ENCODE results near the gene ALS2. TPM values are rescaled to one million over a fixed set of nuclear protein-coding genes. Genes with fewer than 3 reads are reported as not detected.
A peak's percentile ranks its signal among the peaks of the same experiment; 100 is the strongest.

The ALS2 gene
- total and polyA plus RNA-seq, 4 donors = 8.2 to 35.3 (median 15.0) TPM

DNA sequence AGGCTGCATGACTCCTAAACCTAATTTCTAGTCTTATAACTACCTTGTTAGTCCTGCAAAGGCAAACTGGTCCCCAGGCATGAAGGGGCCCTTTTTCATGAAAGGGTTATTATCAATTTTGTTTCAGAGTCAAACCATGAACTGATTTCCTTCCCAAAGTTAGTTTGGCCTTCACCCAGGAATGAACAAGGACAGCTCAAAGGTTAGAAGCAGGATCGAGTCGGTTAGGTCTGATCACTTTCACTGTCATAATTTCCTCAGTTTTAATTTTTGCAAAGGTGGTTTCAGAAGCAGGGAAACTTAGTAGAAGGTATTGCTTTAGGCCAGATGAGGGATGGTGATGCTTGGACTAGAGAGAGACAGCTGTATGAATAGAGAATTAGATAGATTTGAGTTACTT, 8.7 kb upstream of the ALS2 start:
- TF ChIP-seq HNF4A (conservative IDR thresholded peaks at IDR 0.05) (peak; percentile 34 to 38), TAF1 (conservative IDR thresholded peaks at IDR 0.05) (no peak), FOXA1 (IDR thresholded peaks at IDR 0.05) (no peak), RXRA (IDR thresholded peaks at IDR 0.05) (no peak), SP1 (IDR thresholded peaks at IDR 0.05) (peak; percentile 53), HNF4G (IDR thresholded peaks at IDR 0.05) (no peak), GABPA (IDR thresholded peaks at IDR 0.05 in 1 of 2, conservative IDR thresholded peaks at IDR 0.05 in 1 of 2) (no peak), JUND (IDR thresholded peaks at IDR 0.05) (no peak), EGR1 (IDR thresholded peaks at IDR 0.05; ENCODE audit: low read depth in 2 of 2) (no peak), RAD21 (IDR thresholded peaks at IDR 0.05) (peak in 1 of 2 donors; percentile 6), NR2F2 (IDR thresholded peaks at IDR 0.05) (no peak), YY1 (IDR thresholded peaks at IDR 0.05) (no peak), FOXA2 (IDR thresholded peaks at IDR 0.05) (no peak)
- TF ChIP-seq, protein P1, sequence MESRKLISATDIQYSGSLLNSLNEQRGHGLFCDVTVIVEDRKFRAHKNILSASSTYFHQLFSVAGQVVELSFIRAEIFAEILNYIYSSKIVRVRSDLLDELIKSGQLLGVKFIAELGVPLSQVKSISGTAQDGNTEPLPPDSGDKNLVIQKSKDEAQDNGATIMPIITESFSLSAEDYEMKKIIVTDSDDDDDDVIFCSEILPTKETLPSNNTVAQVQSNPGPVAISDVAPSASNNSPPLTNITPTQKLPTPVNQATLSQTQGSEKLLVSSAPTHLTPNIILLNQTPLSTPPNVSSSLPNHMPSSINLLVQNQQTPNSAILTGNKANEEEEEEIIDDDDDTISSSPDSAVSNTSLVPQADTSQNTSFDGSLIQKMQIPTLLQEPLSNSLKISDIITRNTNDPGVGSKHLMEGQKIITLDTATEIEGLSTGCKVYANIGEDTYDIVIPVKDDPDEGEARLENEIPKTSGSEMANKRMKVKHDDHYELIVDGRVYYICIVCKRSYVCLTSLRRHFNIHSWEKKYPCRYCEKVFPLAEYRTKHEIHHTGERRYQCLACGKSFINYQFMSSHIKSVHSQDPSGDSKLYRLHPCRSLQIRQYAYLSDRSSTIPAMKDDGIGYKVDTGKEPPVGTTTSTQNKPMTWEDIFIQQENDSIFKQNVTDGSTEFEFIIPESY (IDR thresholded peaks at IDR 0.05) = no peak
- TF ChIP-seq, protein P2, sequence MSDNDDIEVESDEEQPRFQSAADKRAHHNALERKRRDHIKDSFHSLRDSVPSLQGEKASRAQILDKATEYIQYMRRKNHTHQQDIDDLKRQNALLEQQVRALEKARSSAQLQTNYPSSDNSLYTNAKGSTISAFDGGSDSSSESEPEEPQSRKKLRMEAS (IDR thresholded peaks at IDR 0.05) = no peak
- TF ChIP-seq, protein P3, sequence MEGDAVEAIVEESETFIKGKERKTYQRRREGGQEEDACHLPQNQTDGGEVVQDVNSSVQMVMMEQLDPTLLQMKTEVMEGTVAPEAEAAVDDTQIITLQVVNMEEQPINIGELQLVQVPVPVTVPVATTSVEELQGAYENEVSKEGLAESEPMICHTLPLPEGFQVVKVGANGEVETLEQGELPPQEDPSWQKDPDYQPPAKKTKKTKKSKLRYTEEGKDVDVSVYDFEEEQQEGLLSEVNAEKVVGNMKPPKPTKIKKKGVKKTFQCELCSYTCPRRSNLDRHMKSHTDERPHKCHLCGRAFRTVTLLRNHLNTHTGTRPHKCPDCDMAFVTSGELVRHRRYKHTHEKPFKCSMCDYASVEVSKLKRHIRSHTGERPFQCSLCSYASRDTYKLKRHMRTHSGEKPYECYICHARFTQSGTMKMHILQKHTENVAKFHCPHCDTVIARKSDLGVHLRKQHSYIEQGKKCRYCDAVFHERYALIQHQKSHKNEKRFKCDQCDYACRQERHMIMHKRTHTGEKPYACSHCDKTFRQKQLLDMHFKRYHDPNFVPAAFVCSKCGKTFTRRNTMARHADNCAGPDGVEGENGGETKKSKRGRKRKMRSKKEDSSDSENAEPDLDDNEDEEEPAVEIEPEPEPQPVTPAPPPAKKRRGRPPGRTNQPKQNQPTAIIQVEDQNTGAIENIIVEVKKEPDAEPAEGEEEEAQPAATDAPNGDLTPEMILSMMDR (IDR thresholded peaks at IDR 0.05; ENCODE audit: low read depth, low read length, missing input control) = no peak
- TF ChIP-seq, protein P4, sequence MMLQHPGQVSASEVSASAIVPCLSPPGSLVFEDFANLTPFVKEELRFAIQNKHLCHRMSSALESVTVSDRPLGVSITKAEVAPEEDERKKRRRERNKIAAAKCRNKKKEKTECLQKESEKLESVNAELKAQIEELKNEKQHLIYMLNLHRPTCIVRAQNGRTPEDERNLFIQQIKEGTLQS (IDR thresholded peaks at IDR 0.05) = no peak
- TF ChIP-seq, protein P5, sequence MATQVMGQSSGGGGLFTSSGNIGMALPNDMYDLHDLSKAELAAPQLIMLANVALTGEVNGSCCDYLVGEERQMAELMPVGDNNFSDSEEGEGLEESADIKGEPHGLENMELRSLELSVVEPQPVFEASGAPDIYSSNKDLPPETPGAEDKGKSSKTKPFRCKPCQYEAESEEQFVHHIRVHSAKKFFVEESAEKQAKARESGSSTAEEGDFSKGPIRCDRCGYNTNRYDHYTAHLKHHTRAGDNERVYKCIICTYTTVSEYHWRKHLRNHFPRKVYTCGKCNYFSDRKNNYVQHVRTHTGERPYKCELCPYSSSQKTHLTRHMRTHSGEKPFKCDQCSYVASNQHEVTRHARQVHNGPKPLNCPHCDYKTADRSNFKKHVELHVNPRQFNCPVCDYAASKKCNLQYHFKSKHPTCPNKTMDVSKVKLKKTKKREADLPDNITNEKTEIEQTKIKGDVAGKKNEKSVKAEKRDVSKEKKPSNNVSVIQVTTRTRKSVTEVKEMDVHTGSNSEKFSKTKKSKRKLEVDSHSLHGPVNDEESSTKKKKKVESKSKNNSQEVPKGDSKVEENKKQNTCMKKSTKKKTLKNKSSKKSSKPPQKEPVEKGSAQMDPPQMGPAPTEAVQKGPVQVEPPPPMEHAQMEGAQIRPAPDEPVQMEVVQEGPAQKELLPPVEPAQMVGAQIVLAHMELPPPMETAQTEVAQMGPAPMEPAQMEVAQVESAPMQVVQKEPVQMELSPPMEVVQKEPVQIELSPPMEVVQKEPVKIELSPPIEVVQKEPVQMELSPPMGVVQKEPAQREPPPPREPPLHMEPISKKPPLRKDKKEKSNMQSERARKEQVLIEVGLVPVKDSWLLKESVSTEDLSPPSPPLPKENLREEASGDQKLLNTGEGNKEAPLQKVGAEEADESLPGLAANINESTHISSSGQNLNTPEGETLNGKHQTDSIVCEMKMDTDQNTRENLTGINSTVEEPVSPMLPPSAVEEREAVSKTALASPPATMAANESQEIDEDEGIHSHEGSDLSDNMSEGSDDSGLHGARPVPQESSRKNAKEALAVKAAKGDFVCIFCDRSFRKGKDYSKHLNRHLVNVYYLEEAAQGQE (IDR thresholded peaks at IDR 0.05) = no peak
- Histone ChIP-seq H3K27me3 (ENCODE audit: control insufficient read depth in 4 of 4, insufficient read depth in 4 of 4, low read length in 3 of 4) (no peaks in the 10 kb centered on the region), H3K36me3 (ENCODE audit: control insufficient read depth in 4 of 4, insufficient read depth in 3 of 4, low read depth in 1 of 4, low read length in 3 of 4) (no peaks in the 10 kb centered on the region), H3K9ac (ENCODE audit: low read depth in 1 of 2, low read length in 2 of 2) (no peak overlapping the region), H3K4me3 (ENCODE audit: low read depth in 1 of 3, low read length in 3 of 3) (no peak overlapping the region), H3K9me3 (ENCODE audit: control insufficient read depth in 4 of 4, low read length in 3 of 4) (no peaks in the 10 kb centered on the region), H3K4me1 (ENCODE audit: control insufficient read depth in 4 of 4, insufficient read depth in 4 of 4, low read length in 3 of 4) (peaks cover 0 to 6% (median 4%) of the 10 kb centered on the region in 4 donors), H3K27ac (ENCODE audit: low read depth in 1 of 2, low read length in 2 of 2) (no peak overlapping the region)
- WGBS = 19% methylated on average over 2 of the region's 2 CpGs
- no peak for DNase-seq (ENCODE audit: low spot score)
